ENCODE measurements around the gene SPATS2L.
A peak's percentile ranks its signal among the peaks of the same experiment; 100 is the strongest.
"Not testable (repeated sequence)": the region's sequence is repeated elsewhere in the genome, so short reads cannot be mapped to it uniquely, and the experiment has no call there.

Gene SPATS2L

GRCh38 chr2:200320344-200320743 is 13.9 kb downstream of the SPATS2L start:
- DNase-seq: no peak

- no peak for DNase-seq
Measured at GRCh38 chr2:200320991-200321390, 14.5 kb downstream of the SPATS2L start.

- no peak for DNase-seq
Measured at GRCh38 chr2:200321780-200322534, 15.5 kb downstream of the SPATS2L start.

GRCh38 chr2:200322607-200323006 is 16.1 kb downstream of the SPATS2L start:
- DNase-seq: no peak

- DNase-seq: no peak
Measured at GRCh38 chr2:200324362-200324761, 17.9 kb downstream of the SPATS2L start.

GRCh38 chr2:200329384-200329783 is 22.9 kb downstream of the SPATS2L start:
- no peak for DNase-seq

GRCh38 chr2:200329798-200330197 is 23.3 kb downstream of the SPATS2L start:
- no peak for DNase-seq

GRCh38 chr2:200330351-200331060 is 24.0 kb downstream of the SPATS2L start:
- peak; percentile 72 to 74 for DNase-seq

- peak in 1 of 2 experiments; percentile 74 for DNase-seq
Measured at GRCh38 chr2:200331061-200331400, 24.5 kb downstream of the SPATS2L start.

- no peak for DNase-seq
Measured at GRCh38 chr2:200335657-200336056, 29.2 kb downstream of the SPATS2L start.

GRCh38 chr2:200336980-200337615 is 30.6 kb downstream of the SPATS2L start:
- DNase-seq: no peak

- no peak for DNase-seq
Measured at GRCh38 chr2:200337621-200338020, 31.1 kb downstream of the SPATS2L start.

GRCh38 chr2:200338692-200339091 is 32.2 kb downstream of the SPATS2L start:
- no peak for DNase-seq

GRCh38 chr2:200340508-200341224 is 34.2 kb downstream of the SPATS2L start:
- no peak for DNase-seq

GRCh38 chr2:200341376-200341775 is 34.9 kb downstream of the SPATS2L start:
- DNase-seq: no peak

- no peak for DNase-seq
Measured at GRCh38 chr2:200342235-200342634, 35.7 kb downstream of the SPATS2L start.

- no peak for DNase-seq
Measured at GRCh38 chr2:200342654-200343053, 36.2 kb downstream of the SPATS2L start.

- DNase-seq: not testable (repeated sequence)
Measured at GRCh38 chr2:200344202-200344601, 37.7 kb downstream of the SPATS2L start.

- DNase-seq: peak in 1 of 2 experiments; percentile 46
Measured at GRCh38 chr2:200345975-200346374, 39.5 kb downstream of the SPATS2L start.

GRCh38 chr2:200347301-200347700 is 40.8 kb downstream of the SPATS2L start:
- no peak for DNase-seq

- no peak for DNase-seq
Measured at GRCh38 chr2:200348897-200349563, 42.5 kb downstream of the SPATS2L start.

- DNase-seq: no peak
Measured at GRCh38 chr2:200349868-200350267, 43.4 kb downstream of the SPATS2L start.

- DNase-seq: no peak
Measured at GRCh38 chr2:200350850-200351285, 44.4 kb downstream of the SPATS2L start.
